ENCODE measurements around the gene CEBPB. TPM values are rescaled to one million over a fixed set of nuclear protein-coding genes. Genes with fewer than 3 reads are reported as not detected.

The CEBPB gene
- total RNA-seq, 2 donors from 2014 or later = 18.1 to 32.8 TPM

DNA sequence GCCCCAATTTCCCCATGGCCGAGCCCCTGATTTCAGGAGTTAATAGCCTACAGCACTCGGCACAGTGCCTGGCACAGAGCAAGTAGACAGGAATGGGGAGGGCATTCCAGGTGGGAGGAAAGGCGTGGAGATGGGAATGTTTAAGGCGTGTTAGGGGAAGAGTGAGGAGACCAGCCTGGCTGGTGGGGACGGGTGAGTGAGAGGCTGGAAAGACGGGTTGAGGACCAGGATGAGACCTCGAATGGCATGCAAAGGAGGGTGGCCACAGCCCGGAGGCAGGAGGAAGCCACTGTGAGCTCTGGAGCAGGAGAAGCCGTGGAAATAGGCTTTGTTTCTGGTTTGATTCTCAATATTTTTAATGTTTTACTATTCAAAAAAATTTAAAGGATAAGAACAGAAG is 49.5 kb downstream of the CEBPB start:
- DNase-seq (no peak), ATAC-seq (no peak)
- Mint-ChIP-seq H3K4me3 (no peak overlapping the region), H3K36me3 (ENCODE audit: low read depth) (peaks cover under 1% of the 10 kb centered on the region), H3K27ac (peak overlapping the region; percentile 8), H3K4me1 (peaks cover 3% of the 10 kb centered on the region), H3K27me3 (peaks cover 16% of the 10 kb centered on the region)
- H3K9me3 ChIP-seq (ENCODE audit: control insufficient read depth, low read length, poor library complexity, severe bottlenecking) = no peaks in the 10 kb centered on the region

DNA sequence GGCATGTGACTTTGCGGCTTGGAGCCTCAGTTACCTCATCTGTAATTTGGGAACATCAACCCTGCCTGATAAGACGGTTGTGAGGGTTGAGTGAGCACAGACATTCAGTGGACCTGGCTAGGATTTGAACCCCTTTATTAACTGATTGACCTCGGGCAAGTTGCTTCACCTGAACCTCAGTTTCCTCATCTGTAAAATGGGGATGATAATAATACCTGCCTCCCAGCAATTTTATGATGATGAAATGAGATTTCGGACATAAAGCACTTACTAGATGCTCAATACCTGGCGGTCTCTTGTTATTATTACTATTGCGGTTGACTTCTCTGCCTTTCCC is 51.5 kb downstream of the CEBPB start:
- H3K9me3 ChIP-seq (ENCODE audit: control insufficient read depth, low read length, poor library complexity, severe bottlenecking) = no peaks in the 10 kb centered on the region
- ATAC-seq = no peak
- DNase-seq = no peak
- Mint-ChIP-seq H3K27ac (no peak overlapping the region), H3K4me3 (no peak overlapping the region), H3K27me3 (peaks cover 9% of the 10 kb centered on the region), H3K36me3 (ENCODE audit: low read depth) (no peaks in the 10 kb centered on the region), H3K4me1 (peaks cover 6% of the 10 kb centered on the region)

Other genes with a start within 250 kb of the CEBPB start
- 1 to 10 TPM; 2.2 to 3.3 TPM for gene SNAI1, start 207.8 kb upstream of the CEBPB start, total RNA-seq
- gene UBE2V1, start 77.7 kb upstream of the CEBPB start, total RNA-seq = 100 to 1,000 TPM; 124 to 151 TPM
- 10 to 100 TPM; 14.3 to 22.6 TPM for gene PEDS1, start 37.1 kb upstream of the CEBPB start, total RNA-seq